ENCODE results near the gene CELSR1.

CELSR1 gene

GRCh38 chr22:46346680-46347405 is 190.6 kb downstream of the CELSR1 start:
- Histone ChIP-seq H3K4me3 (ENCODE audit: low read depth, low read length) (no peak overlapping the region), H3K36me3 (replicated peaks) (peaks cover 64% of the 10 kb centered on the region), H3K27ac (no peak overlapping the region), H3K27me3 (replicated peaks) (no peaks in the 10 kb centered on the region)
- no peak for DNase-seq
- in situ Hi-C loops (cut with HindIII; ENCODE audit: low pct_ligation_motif_present, low sequenced_read_pairs) = loop anchor here (25.0 kb wide), 1 partner anchor 140 kb away; no protein-coding TSS in a partner anchor
- no peak for TF ChIP-seq CTCF (IDR thresholded peaks at IDR 0.05; ENCODE audit: low read depth, low read length, missing control alignments)

- in situ Hi-C loops (cut with HindIII; ENCODE audit: low pct_ligation_motif_present, low sequenced_read_pairs) = loop anchor here (25.0 kb wide), 1 partner anchor 147 kb away; no protein-coding TSS in a partner anchor
Observed at GRCh38 chr22:46340676-46341075, 196.7 kb downstream of the CELSR1 start.

GRCh38 chr22:46339956-46340355 is 197.5 kb downstream of the CELSR1 start:
- in situ Hi-C loops (cut with HindIII; ENCODE audit: low pct_ligation_motif_present, low sequenced_read_pairs) = loop anchor here (25.0 kb wide), 1 partner anchor 147 kb away; no protein-coding TSS in a partner anchor
- DNase-seq = no peak

More at GRCh38 chr22:46340676-46341075, 196.7 kb downstream of the CELSR1 start:
- H3K36me3 ChIP-seq (replicated peaks) = peaks cover 41% of the 10 kb centered on the region
- TF ChIP-seq CTCF (IDR thresholded peaks at IDR 0.05; ENCODE audit: low read depth, low read length, missing control alignments) = no peak
- no peaks in the 10 kb centered on the region for H3K27me3 ChIP-seq (replicated peaks)
- H3K4me3 ChIP-seq (ENCODE audit: low read depth, low read length) = no peak overlapping the region
- H3K27ac ChIP-seq = no peak overlapping the region
- DNase-seq = no peak

GRCh38 chr22:46338636-46339035 is 198.8 kb downstream of the CELSR1 start:
- H3K4me3 ChIP-seq (ENCODE audit: low read depth, low read length) = no peak overlapping the region
- in situ Hi-C loops (cut with HindIII; ENCODE audit: low pct_ligation_motif_present, low sequenced_read_pairs) = loop anchor here (25.0 kb wide), 1 partner anchor 149 kb away; no protein-coding TSS in a partner anchor
- no peaks in the 10 kb centered on the region for H3K27me3 ChIP-seq (replicated peaks)
- TF ChIP-seq CTCF (IDR thresholded peaks at IDR 0.05; ENCODE audit: low read depth, low read length, missing control alignments) = no peak
- H3K27ac ChIP-seq = no peak overlapping the region
- peaks cover 32% of the 10 kb centered on the region for H3K36me3 ChIP-seq (replicated peaks)
- no peak for DNase-seq

More at GRCh38 chr22:46339956-46340355, 197.5 kb downstream of the CELSR1 start:
- H3K27me3 ChIP-seq (replicated peaks) = no peaks in the 10 kb centered on the region
- TF ChIP-seq CTCF (IDR thresholded peaks at IDR 0.05; ENCODE audit: low read depth, low read length, missing control alignments) = no peak
- no peak overlapping the region for H3K4me3 ChIP-seq (ENCODE audit: low read depth, low read length)
- H3K36me3 ChIP-seq (replicated peaks) = peaks cover 41% of the 10 kb centered on the region
- no peak overlapping the region for H3K27ac ChIP-seq

- no peak for DNase-seq
- Histone ChIP-seq H3K27ac (no peak overlapping the region), H3K4me3 (ENCODE audit: low read depth, low read length) (no peak overlapping the region), H3K27me3 (replicated peaks) (no peaks in the 10 kb centered on the region), H3K36me3 (replicated peaks) (peaks cover 27% of the 10 kb centered on the region)
- in situ Hi-C loops (cut with HindIII; ENCODE audit: low pct_ligation_motif_present, low sequenced_read_pairs) = loop anchor here (25.0 kb wide), 1 partner anchor 149 kb away; no protein-coding TSS in a partner anchor
- TF ChIP-seq CTCF (IDR thresholded peaks at IDR 0.05; ENCODE audit: low read depth, low read length, missing control alignments) = no peak
Observed at GRCh38 chr22:46337870-46338269, 199.6 kb downstream of the CELSR1 start.

Measured in brain microvascular endothelial cell (primary cell).